HFFc6 (cell line): Measurements from ENCODE around the gene MINDY1. TPM values are rescaled to one million over a fixed set of nuclear protein-coding genes. Genes with fewer than 3 reads are reported as not detected.

Source experiments
- DNase-seq: peaks from one replicate; pipeline ENCODE4 v3.0.0-alpha.2; 2018
- H3K27ac Mint-ChIP-seq: 2 replicates; pipeline ENCODE4 v1.8.0; 2020; ENCODE audit warnings: mild to moderate bottlenecking, mixed read lengths
- H3K27me3 Mint-ChIP-seq: 2 replicates; pipeline ENCODE4 v1.8.0; 2021; ENCODE audit warnings: mild to moderate bottlenecking, moderate library complexity, mixed read lengths; ENCODE audit not compliant: insufficient read depth
- H3K36me3 Mint-ChIP-seq: 2 replicates; pipeline ENCODE4 v1.8.0; 2021; ENCODE audit warnings: low read depth, mixed read lengths
- H3K4me1 Mint-ChIP-seq: 2 replicates; pipeline ENCODE4 v1.8.0; 2020; ENCODE audit warnings: low read depth, mixed read lengths
- H3K4me3 Mint-ChIP-seq: 2 replicates; pipeline ENCODE4 v1.8.0; 2020; ENCODE audit warnings: mild to moderate bottlenecking, moderate library complexity, mixed read lengths
- H3K9me3 Mint-ChIP-seq: 2 replicates; pipeline ENCODE4 v1.8.0; 2020; ENCODE audit warnings: mild to moderate bottlenecking, mixed read lengths
- CTCF ChIP-seq: fragments of 200-600 bp; sonication (generic); IDR thresholded peaks from 2 replicates; pipeline ENCODE4 v1.5.0; 2021; ENCODE audit warnings: antibody characterized with exemption, mild to moderate bottlenecking
- total RNA-seq, 6 experiments: library from RNA; stranded (reverse); fragmentation: NEBNext Ultra II Directional; extraction: Animal tissue kit (Norgen Biotek cat#: 25700); gene quantifications; 2 replicates in 1 of 6; 3 replicates in 5 of 6; pipeline ENCODE4 v1.2.3, GENCODE V29; 2021

Gene MINDY1
- total RNA-seq, 6 experiments from 2014 or later = 8.3 to 11.9 (median 9.0) TPM

- Mint-ChIP-seq H3K4me3 (peak overlapping the region; percentile 79), H3K27me3 (peaks cover 2% of the 10 kb centered on the region; the same call in 1 of the 2 replicates), H3K36me3 (no peaks in the 10 kb centered on the region), H3K4me1 (peaks cover 51% of the 10 kb centered on the region), H3K27ac (peak overlapping the region; percentile 94), H3K9me3 (no peaks in the 10 kb centered on the region)
- peak; percentile 56 for DNase-seq
- no peak for TF ChIP-seq CTCF
Observed at GRCh38 chr1:150976879-150977694, 29.6 kb downstream of the MINDY1 start.

- no peaks in the 10 kb centered on the region for H3K36me3 Mint-ChIP-seq
- no peak for DNase-seq
- no peaks in the 10 kb centered on the region for H3K9me3 Mint-ChIP-seq
- peaks cover 2% of the 10 kb centered on the region; the same call in 1 of the 2 replicates for H3K27me3 Mint-ChIP-seq
- no peak for TF ChIP-seq CTCF
- peak overlapping the region; percentile 94 for H3K27ac Mint-ChIP-seq
- peaks cover 51% of the 10 kb centered on the region for H3K4me1 Mint-ChIP-seq
- H3K4me3 Mint-ChIP-seq = peak overlapping the region; percentile 5; the same call in 1 of the 2 replicates
Observed at GRCh38 chr1:150976401-150976821, 30.3 kb downstream of the MINDY1 start.

GRCh38 chr1:150974580-150975478 is 31.9 kb downstream of the MINDY1 start, which contains the start of gene CERS2:
Gene CERS2, minus strand, starts transcription at chr1:150974835. Its CDS starts 5,745 bp downstream, at chr1:150969090.
- no peaks in the 10 kb centered on the region for H3K36me3 Mint-ChIP-seq
- H3K4me1 Mint-ChIP-seq = peaks cover 58% of the 10 kb centered on the region
- DNase-seq = peak; percentile 72
- no peaks in the 10 kb centered on the region for H3K9me3 Mint-ChIP-seq
- peaks cover 5% of the 10 kb centered on the region; the same call in 1 of the 2 replicates for H3K27me3 Mint-ChIP-seq
- H3K4me3 Mint-ChIP-seq = peak within 1 kb of the TSS; percentile 91
- peak within 1 kb of the TSS; percentile 73 for H3K27ac Mint-ChIP-seq
- TF ChIP-seq CTCF = no peak

GRCh38 chr1:150973836-150974579 is 32.7 kb downstream of the MINDY1 start:
- H3K4me3 Mint-ChIP-seq = peak overlapping the region; percentile 91
- no peaks in the 10 kb centered on the region for H3K9me3 Mint-ChIP-seq
- no peak for TF ChIP-seq CTCF
- peaks cover under 1% of the 10 kb centered on the region; the same call in 1 of the 2 replicates for H3K36me3 Mint-ChIP-seq
- H3K4me1 Mint-ChIP-seq = peaks cover 58% of the 10 kb centered on the region
- H3K27ac Mint-ChIP-seq = peak overlapping the region; percentile 73
- DNase-seq = no peak
- peaks cover 5% of the 10 kb centered on the region; the same call in 1 of the 2 replicates for H3K27me3 Mint-ChIP-seq
